ENCODE results near the gene RPH3AL.

DNA sequence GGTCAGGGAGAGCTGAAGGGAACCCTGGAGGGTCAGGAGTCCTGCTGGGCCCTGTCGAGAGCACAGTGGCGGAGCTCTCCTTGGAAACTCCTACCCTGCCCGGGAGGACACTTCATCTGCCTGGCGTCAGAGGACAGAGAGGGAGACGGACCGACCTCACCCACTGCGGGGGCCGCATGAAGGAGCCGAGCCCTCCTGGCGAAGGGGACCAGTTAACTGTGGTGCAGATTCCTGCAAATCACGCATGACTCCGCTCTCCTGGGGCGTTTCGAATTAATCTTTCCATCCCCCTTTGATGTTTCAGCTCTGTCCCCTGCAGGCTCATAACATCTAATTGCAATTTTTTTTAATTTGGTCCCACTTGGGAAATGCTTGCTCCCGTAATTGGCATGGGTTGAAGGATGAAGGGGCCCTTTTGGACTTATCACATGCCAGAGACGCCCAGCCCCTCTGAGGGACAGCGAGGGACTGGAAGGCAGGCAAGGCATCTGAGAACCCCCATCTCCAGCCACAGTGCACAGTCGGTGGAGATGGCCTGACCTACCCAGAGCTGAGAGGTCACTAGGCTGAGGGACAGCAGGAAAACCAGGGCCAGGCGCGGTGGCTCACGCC lies 26.5 kb downstream of the RPH3AL start:
- TF ChIP-seq POLR2AphosphoS5 (IDR thresholded peaks at IDR 0.05) = no peak
- TF ChIP-seq, protein P1, sequence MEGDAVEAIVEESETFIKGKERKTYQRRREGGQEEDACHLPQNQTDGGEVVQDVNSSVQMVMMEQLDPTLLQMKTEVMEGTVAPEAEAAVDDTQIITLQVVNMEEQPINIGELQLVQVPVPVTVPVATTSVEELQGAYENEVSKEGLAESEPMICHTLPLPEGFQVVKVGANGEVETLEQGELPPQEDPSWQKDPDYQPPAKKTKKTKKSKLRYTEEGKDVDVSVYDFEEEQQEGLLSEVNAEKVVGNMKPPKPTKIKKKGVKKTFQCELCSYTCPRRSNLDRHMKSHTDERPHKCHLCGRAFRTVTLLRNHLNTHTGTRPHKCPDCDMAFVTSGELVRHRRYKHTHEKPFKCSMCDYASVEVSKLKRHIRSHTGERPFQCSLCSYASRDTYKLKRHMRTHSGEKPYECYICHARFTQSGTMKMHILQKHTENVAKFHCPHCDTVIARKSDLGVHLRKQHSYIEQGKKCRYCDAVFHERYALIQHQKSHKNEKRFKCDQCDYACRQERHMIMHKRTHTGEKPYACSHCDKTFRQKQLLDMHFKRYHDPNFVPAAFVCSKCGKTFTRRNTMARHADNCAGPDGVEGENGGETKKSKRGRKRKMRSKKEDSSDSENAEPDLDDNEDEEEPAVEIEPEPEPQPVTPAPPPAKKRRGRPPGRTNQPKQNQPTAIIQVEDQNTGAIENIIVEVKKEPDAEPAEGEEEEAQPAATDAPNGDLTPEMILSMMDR (IDR thresholded peaks at IDR 0.05) = no peak
- TF ChIP-seq POLR2A (IDR thresholded peaks at IDR 0.05) = no peak

Data from prostate gland (tissue), 2 donors.